Stimulated activated CD4-positive, alpha-beta T cell treated with anti-CD3 and anti-CD28 coated beads, TNF-alpha, amount 100 ng/mL, for 48 hours (primary cell): ENCODE measurements around the gene ARHGEF25.
"Not testable (repeated sequence)": the region's sequence is repeated elsewhere in the genome, so short reads cannot be mapped to it uniquely, and the experiment has no call there.

Experiments
- DNase-seq, 3 donors: peaks; one replicate each; pipeline ENCODE4 v3.0.0-alpha.2; 2020; ENCODE audit warnings: low read depth in 3 of 3

ARHGEF25 gene

DNA sequence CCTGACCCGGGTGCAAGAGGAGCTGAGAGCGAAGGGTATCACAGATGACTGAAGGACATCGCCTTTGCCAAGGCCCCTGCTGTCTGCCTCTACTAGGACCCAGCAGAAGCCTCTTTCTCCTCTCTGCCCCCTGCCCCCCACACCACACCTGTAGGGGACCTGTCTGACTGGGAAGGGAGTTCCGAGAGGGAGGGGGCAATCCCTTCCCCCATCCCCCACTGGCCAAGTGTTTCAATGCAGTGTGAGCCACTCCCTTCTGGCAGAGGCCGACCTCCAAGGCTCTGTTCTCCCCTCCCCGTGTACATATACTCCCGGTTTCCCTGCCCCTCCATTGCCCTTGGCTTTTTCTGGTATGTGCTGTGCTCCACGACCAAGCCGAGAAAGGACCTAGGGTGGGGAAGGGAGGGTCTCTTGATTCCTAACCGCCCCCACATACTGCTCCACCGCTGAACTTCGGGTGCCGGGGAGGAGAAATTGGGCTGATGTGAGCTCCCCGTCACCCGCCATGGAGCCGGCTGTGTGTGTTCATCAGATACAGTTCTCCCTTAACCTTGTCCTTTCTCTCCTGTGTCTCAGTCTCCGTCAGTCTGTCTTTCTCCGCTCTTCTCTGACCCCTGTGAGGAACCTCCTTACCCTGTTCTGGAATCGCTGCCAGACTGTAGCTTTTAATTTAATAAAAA lies 2.0 kb upstream of the ARHGEF25 start:
- DNase-seq = no peak

DNA sequence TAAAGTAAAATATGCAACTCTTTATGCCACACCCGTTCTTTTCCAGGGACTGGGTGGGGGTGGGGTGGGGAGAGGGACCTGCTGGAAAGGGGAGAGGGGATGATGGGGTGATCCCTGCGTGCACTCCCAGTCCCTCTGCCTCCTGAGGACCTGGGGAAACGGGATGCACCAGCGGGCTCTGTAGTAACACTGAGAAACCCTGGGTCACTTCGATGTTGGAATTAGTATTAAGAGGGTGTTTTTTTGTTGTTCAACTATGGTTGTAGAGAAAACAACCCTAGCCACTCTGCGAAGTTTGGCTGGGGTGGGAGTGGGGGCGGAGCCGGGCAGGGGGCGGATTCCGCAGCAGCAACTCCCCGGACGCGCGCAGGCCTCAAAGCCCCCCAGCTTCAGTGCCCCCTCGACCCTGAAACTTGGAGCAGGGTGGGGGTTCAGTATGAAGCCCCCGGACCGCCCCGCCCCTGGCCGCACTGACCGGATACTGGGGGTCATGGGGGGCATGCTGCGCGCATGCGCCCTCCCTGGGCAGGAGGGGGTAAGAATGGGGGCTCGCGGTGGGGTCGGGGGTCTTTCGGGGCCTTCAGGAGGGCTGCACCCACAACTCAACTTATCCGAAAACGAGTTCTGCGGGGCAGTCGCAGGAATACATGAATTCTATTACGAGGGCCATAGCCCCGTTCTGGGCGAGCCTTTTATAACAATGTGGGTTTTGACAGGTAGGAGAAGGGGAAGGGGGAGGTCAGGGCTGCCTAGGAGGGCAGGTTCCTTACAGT lies 1.3 kb upstream of the ARHGEF25 start:
- no peak for DNase-seq

DNA sequence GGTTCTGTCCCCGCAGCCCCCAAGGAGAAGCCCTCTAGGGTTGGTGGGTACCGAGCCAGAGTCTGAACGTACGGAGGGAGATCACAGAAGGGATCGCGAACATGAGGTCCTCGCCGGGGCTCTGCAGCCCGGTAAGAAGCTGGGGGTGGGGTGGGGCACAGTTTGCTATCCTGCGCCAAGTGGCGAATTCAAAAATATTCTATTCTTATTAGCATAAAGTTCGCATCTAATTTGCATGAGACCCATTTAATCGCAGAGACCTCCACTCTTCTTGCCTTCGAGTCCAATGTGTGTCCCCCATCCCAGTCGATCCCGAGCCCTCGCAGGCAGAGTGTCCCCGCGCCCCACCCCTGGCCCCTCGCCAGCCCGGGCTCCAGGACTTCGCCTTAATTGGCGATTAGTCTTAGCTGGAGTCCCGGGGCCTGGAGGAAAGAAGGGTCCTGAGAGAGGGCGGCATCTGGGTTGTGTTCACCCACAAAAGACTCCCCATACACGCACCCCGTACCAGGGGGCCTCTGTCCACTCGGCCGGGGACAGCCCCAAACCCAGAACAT lies 604 bp upstream of the ARHGEF25 start:
- no peak for DNase-seq

DNA sequence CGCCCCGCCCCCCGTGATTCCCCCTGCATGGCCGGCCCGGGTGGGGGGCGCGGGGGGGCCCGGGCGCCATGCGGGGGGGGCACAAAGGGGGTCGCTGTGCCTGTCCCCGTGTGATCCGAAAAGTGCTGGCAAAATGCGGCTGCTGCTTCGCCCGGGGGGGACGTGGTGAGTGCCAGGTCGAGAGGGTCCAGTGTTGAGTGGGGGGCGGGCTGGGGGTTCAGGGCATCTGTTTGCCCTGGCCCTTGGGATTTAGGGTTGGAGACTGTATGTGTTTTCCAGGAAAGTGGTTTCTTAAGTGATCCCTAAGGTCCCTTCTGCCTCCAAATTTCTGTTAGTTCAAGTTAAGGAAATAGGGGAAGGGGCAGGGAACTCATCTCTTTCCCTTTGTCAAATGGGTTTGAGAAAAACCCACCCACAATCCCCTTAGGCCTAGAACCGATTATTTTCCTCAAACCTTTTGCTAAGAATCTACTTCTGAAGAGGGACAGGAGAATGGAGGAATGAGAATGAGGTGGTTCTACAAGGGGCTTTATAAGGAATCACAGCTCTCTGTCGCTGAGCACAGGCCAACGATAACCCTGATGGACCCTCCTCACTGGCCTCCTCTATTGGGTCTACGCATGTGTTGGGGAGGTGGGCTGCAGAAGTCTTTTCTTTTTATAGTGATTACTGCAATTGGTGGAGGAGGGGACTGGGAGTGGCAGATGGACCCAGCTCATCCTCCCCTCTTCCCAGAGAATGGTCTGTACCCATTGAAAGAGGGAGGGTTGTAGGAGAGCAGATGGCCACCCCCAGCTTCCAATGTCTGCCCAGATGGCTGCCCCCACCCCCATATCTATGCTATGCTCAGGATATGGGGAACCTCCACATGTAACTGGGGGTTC lies 834 bp downstream of the ARHGEF25 start:
- DNase-seq = no peak

DNA sequence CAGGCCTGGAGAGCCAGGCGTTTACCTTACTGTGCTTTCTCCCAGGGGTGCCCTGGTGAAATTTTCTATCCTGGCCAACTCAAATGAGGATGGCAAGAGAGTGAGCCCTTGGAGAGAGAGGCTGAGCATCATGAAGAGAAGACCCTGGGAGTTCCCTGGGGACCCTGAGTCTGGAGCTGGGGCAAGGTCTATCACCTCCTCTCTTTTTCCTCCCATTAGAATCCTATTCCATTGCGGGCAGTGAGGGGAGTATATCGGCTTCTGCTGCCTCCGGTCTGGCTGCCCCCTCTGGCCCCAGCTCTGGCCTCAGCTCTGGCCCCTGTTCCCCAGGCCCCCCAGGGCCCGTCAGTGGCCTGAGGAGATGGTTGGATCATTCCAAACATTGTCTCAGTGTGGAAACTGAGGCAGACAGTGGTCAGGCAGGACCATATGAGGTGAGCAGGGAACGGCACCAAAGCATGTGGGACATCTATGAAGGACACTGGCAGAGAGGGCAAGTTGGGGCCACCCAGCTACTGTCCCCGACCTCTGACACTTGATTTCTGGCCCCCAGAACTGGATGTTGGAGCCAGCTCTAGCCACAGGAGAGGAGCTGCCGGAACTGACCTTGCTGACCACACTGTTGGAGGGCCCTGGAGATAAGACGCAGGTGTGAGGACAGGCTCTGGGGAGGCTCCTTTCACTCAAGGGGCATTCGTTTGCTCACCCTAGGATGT lies 1.6 kb downstream of the ARHGEF25 start:
- DNase-seq = no peak

DNA sequence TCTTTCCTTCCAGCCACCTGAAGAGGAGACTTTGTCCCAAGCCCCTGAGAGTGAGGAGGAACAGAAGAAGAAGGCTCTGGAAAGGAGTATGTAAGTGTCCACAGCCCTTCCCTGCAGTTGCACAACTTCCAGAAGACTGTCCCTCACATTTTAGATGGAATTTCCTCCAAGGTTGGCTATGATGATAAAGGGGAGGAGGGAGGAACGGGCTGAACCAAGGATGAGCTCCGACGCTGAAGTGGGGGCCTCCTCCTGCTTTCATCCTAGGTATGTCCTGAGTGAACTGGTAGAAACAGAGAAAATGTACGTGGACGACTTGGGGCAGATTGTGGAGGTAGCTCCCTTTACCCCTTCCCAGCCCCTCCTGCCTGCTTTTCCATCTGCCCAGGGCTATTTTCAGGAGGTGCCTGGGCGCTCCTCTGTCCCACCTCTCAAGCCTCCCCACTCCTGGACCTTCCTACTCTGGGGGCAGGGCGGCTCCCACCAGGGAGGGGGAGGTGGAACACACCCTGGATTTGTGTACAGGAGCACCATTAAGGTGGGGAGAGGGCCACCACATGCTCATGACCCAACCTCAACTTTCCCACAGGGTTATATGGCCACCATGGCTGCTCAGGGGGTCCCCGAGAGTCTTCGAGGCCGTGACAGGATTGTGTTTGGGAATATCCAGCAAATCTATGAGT lies 2.3 kb downstream of the ARHGEF25 start:
- no peak for DNase-seq

DNA sequence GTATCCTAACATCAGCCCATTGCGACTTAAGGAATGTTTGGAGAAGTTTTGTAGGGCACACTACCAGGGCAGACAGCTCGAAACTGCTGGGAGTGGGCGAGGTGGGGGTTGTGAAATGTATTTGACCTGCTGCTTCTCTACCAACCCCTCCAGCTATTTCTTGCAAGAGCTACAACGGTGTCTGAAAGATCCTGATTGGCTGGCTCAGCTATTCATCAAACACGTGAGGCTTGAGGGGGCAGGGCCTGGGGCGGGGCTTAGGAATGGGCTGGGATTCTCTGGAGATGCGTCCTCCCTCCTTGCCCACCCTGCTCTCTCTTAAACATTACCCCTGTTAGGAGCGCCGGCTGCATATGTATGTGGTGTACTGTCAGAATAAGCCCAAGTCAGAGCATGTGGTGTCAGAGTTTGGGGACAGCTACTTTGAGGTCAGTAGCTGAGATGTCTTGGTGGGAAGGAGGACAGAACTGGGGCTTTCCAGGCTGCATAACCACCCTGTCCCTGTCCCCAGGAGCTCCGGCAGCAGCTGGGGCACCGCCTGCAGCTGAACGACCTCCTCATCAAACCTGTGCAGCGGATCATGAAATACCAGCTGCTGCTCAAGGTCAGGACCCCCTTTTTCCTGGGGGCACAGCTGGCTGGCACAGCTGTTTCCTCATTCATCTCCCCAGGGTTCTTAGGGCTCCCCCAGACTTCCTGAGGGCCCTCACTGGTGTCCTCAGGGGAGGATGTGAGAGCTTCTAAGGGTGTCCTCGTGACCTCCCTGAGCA lies 3.1 kb downstream of the ARHGEF25 start:
- no peak for DNase-seq

DNA sequence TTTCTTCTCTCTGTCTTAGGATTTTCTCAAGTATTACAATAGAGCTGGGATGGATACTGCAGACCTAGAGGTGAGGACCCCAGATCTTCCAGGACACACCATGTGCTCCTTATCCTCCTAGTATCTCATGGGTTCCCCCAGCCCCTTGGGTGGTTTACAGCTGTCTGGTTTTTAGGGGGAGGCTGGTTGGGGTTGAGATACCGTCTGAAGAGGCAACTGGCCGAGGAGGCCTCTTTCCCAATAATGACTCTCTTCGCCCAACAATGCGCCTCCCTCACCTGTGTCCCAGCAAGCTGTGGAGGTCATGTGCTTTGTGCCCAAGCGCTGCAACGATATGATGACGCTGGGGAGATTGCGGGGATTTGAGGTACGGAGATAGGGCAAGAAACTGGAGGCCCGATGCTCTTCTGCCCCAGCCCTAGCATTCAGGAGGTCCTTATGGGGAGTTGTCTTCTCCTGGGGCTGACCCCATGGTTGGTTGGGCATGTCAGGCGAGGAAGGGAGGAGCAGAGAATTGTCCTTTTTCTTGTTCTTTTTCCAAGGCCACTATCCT lies 3.8 kb downstream of the ARHGEF25 start:
- DNase-seq = no peak

DNA sequence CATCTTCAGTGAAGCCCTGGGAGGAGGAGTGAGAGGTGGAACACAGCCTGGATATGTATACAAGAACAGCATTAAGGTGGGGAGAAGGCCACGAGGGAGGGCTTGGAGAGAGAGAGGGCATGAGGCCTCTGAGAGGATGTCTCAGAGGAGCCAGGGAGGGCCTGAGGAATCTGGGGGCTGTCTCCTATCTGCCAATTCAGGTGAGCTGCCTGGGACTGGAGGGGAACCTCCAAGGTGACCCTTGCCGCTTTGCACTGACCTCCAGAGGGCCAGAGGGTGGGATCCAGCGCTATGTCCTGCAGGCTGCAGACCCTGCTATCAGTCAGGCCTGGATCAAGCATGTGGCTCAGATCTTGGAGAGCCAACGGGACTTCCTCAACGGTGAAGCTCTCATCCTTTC lies 4.4 kb downstream of the ARHGEF25 start:
- DNase-seq = no peak

DNA sequence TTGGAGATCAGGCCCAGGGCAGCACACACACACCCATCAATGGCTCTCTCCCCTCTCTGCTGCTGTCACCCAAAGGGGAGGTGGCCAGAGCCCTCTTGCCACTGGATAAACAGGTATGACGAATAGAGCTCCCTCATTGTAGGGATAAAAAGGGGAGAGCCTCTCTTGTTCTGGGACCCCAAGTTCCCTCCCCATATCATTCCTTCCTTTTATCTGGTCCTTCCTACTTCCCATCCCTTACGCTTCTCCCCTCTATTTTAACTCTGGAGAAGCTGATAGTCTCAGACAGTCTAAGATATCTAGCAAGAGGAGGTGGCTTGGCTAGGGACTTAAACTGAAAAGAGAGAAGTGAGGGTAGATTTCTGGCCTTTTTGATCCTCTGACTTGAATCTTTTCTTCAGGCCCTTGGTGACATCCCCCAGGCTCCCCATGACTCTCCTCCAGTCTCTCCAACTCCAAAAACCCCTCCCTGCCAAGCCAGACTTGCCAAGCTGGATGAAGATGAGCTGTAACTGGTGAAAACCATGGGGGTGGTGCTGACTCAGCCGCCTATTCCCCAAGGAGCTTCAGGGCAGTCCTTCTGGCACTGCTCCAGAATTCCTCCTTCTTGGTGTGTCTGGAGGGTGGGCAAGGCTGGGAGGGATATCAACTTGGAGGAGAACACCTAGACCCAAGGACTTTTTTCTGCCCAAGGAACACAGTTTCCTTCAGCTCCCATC lies 5.3 kb downstream of the ARHGEF25 start:
- DNase-seq = no peak

DNA sequence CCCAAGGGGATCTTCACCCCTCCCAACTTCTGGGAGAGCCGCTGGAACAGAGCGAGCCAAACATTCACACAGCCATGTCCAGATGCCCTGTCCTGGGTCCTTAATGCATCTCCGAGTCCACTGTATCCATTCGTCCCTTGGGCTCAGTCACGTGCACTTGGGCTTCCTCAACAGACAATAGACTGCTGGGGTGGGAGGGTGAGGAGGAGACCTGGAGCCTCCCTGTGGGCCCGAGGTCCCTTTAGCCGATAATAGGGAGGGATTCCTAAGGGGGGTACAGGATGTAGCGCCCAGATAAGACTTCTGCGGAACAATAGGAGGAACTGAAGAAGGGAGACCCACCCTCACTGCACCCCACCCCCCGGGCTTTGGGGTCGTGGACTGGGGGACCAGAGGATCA lies 6.7 kb downstream of the ARHGEF25 start:
- DNase-seq = no peak

DNA sequence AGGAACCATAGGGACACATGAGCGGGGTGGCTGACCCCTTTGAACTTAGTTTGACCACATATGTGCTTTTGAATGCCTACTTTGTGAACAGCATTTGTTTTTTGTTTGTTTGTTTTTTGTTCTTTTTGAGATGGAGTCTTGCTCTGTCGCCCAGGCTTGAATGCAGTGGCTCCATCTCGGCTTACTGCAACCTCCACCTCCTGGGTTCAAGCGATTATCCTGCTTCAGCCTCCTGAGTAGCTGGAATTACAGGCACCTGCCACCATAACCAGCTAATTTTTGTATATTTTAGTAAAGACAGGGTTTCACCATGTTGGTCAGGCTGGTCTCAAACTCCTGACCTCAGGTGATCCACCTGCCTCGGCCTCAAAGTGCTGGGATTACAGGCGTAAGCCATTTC lies 7.2 kb downstream of the ARHGEF25 start:
- DNase-seq = not testable (repeated sequence)

DNA sequence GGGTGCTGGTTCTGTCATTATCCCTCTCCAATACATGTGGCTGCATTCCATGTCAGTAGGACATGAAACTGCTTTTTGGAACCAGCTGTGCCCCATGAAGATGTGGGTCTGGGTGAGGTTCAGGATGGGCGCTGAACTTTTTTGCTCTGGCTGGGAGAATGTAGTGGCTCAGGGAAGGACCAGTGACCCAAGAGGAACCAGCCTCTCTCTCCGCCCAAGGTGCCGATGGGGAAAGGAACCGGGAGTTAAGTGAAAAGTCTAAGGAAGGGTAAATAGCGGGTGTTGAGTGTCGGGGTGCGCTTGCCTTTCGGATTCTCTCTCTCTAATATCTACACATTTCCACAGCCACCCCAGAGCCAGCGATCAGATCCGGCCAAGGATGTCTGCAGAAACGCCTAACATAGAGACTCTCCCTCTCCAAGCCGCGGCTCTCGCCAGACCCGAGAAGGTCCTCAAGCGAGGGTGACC lies 7.8 kb downstream of the ARHGEF25 start:
- DNase-seq = no peak

DNA sequence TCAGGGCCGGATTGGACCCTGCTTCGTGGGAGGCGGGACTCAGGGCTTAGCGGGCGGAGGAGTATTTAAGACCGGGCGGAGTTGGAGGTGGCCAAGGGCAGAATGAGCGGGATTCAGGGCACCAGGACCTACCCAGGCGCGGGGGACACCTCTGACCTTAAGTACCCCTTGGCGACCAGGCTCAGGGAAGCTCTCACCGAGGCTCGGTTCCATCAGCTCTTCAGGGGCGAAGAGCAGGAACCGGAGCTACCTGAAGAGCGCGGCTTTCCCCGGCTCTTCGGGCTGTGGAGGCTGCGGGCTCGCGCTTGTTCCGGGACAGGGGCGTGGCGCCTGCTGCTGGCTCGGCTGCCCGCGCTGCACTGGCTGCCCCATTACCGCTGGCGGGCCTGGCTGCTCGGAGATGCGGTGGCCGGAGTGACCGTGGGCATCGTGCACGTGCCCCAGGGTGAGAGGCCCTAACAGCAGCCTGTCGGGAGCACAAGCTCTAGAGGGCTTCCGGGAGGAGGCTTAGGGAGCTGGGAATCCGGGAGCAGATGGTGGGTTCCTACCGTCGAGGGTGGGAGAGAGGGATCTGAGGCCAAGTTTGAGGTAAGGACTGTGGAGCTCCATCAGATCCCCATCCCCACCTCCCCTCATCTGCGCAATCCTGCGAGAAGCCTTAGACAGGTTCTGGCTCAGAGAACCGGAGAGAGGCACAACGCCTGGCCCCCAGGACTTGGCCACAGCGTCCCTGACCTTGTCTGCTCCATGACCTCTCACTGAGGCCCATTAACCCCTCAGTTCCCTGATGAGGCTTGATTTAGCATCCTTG lies 8.4 kb downstream of the ARHGEF25 start:
- no peak for DNase-seq

DNA sequence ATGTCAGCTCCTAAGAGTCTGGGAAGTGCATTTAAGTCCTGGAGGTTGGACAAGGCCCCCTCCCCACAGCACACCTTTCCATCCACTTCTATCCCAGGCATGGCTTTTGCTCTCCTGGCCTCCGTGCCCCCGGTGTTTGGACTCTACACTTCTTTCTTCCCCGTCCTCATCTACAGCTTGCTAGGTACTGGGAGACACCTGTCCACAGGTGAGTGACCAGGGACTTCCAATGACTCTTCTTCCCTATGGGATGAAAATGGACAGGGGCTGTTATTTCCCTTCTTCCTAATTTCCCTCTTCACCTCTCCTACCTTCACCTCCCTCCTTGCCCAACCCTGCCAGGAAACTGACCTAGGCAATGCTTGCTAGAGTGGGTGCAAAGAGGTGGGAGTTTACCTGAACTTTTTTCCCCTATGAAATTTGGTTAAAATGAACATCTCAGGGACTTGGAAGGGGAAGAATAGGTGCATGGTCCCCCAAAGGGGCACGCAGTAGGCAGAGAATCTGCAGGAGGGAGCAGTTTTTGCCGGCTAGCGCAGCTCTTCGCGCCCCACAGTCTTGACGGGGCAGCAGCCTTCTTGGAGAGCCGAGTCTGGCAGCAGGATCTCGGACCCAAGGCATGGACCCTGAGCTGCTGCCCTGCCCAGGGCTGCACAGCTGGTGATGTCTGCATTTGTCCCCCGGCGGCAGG lies 9.2 kb downstream of the ARHGEF25 start:
- DNase-seq = no peak

DNA sequence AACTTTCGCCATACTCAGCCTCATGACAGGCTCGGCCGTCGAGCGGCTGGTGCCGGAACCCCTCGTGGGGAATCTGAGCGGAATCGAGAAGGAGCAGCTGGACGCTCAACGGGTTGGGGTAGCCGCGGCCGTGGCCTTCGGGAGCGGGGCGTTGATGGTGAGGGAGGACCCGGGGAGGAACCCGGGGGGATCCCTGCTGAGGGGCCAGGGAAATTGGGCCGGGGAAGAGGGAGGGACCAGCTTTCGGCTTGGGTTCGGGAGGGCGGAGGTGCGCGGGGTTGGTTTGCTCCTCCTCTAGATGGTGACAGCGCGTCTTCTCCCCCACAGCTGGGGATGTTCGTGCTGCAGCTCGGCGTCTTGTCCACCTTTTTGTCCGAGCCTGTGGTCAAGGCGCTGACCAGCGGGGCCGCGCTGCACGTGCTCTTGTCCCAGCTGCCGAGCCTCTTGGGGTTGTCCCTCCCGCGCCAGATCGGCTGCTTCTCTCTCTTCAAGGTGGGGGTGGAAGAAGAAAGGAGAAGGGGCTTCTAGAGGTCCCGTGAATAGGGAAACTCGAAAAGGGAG lies 9.8 kb downstream of the ARHGEF25 start:
- no peak for DNase-seq
